PC-3 (cell line): ENCODE results near the gene SIRT2. TPM values are rescaled to one million over a fixed set of nuclear protein-coding genes. Genes with fewer than 3 reads are reported as not detected.
"Not testable (repeated sequence)": the region's sequence is repeated elsewhere in the genome, so short reads cannot be mapped to it uniquely, and the experiment has no call there.

Source experiments
- ATAC-seq: fragments of 200-7000 bp; cut with Tn5 transposase; 2 replicates; pipeline ENCODE4 v1.9.1; 2020; ENCODE audit warnings: mild to moderate bottlenecking, moderate library complexity
- BruUV-seq: library from RNA; stranded (reverse); fragments of 400-500 nt; replicated peaks from 2 replicates; lab custom pipeline; 2021; lab: Mats Ljungman, UMichigan
- CTCF ChIA-PET: fragments of 300-600 bp; sonication (Branson Sonifier 250); formaldehyde crosslinking; loops from one replicate; lab custom pipeline; 2022; ENCODE audit warnings: antibody characterized with exemption; lab: Charles Lee
- POLR2A ChIA-PET: fragments of 300-600 bp; sonication (Branson Sonifier 250); formaldehyde crosslinking; loops from one replicate; lab custom pipeline; 2022; ENCODE audit warnings: antibody characterized with exemption; ENCODE audit not compliant: unreplicated experiment; lab: Charles Lee
- DNase-seq: peaks from one replicate; pipeline ENCODE4 v3.0.0-alpha.2; 2015
- H2AFZ ChIP-seq: fragments of 300-600 bp; sonication (generic); 2 replicates; pipeline ENCODE4 v1.6.0; 2016; ENCODE audit warnings: antibody characterized with exemption, low read length
- H3F3A ChIP-seq: fragments of 300-600 bp; sonication (generic); one replicate; pipeline ENCODE4 v1.6.0; 2017; ENCODE audit warnings: antibody characterized with exemption, low read length, control low read depth, mild to moderate bottlenecking; ENCODE audit not compliant: unreplicated experiment
- H3K27ac ChIP-seq: fragments of 300-600 bp; sonication (generic); 2 replicates; pipeline ENCODE4 v1.5.1; 2016; ENCODE audit warnings: mild to moderate bottlenecking, low read length
- H3K27me3 ChIP-seq: fragments of 300-600 bp; sonication (generic); 2 replicates; pipeline ENCODE4 v1.6.1; 2016; ENCODE audit warnings: low read length, mixed read lengths
- H3K36me3 ChIP-seq: fragments of 300-600 bp; sonication (generic); 2 replicates; pipeline ENCODE4 v1.6.1; 2016; ENCODE audit warnings: low read depth, mixed run types, low read length, mixed read lengths
- H3K4me1 ChIP-seq: fragments of 300-600 bp; sonication (generic); 2 replicates; pipeline ENCODE4 v1.5.1; 2016; ENCODE audit warnings: low read length; ENCODE audit not compliant: insufficient read depth
- H3K4me2 ChIP-seq: fragments of 300-600 bp; sonication (generic); 2 replicates; pipeline ENCODE4 v1.6.0; 2016; ENCODE audit warnings: low read length
- H3K4me3 ChIP-seq: fragments of 300-600 bp; sonication (generic); 2 replicates; pipeline ENCODE4 v1.5.1; 2016; ENCODE audit warnings: mild to moderate bottlenecking, low read length, mixed read lengths
- H3K79me2 ChIP-seq: fragments of 300-600 bp; sonication (generic); 2 replicates; pipeline ENCODE4 v1.6.1; 2017; ENCODE audit warnings: low read length, mixed read lengths
- H3K9ac ChIP-seq: fragments of 300-600 bp; sonication (generic); 2 replicates; pipeline ENCODE4 v1.6.0; 2016; ENCODE audit warnings: mild to moderate bottlenecking, low read length
- H3K9me2 ChIP-seq: fragments of 300-600 bp; sonication (generic); replicated peaks from 2 replicates; pipeline ENCODE4 v1.6.1; 2016; ENCODE audit warnings: mixed run types, low read length, mixed read lengths
- H3K9me3 ChIP-seq: fragments of 300-600 bp; sonication (generic); 2 replicates; pipeline ENCODE4 v1.6.1; 2016; ENCODE audit warnings: low read length, mixed read lengths
- H4K20me1 ChIP-seq: fragments of 300-600 bp; sonication (generic); 2 replicates; pipeline ENCODE4 v1.6.1; 2016; ENCODE audit warnings: low read length, mixed read lengths
- EZH2 ChIP-seq: fragments of 300-600 bp; sonication (generic); IDR thresholded peaks from one replicate; pipeline ENCODE4 v1.6.1; 2017; ENCODE audit warnings: antibody characterized with exemption, mild to moderate bottlenecking, low read length; ENCODE audit not compliant: unreplicated experiment
- EZH2phosphoT487 ChIP-seq: fragments of 300-600 bp; sonication (generic); IDR thresholded peaks from 2 replicates; pipeline ENCODE4 v1.6.1; 2018; ENCODE audit warnings: mild to moderate bottlenecking, antibody characterized with exemption, low read length, borderline replicate concordance
- intact Hi-C: fragments of 100-400 bp; cut with micrococcal nuclease; formaldehyde crosslinking; loops from 2 replicates; pipeline ENCODE4 v1.9.0; 2023
- total RNA-seq: library from RNA; depleted of rRNA; stranded (reverse); fragments of >200 nt; gene quantifications from 2 replicates; pipeline ENCODE4 v1.2.3, GENCODE V29; 2014; rRNA removed
- TF ChIP-seq, protein P1 (sequence below): fragments of 300-600 bp; sonication (generic); conservative IDR thresholded peaks from 2 replicates; pipeline ENCODE4 v1.5.1; 2017; ENCODE audit warnings: antibody characterized with exemption, low read depth, mild to moderate bottlenecking, low read length

SIRT2 gene
- total RNA-seq, 1 experiment from 2014 or later: 37.9 TPM

DNA sequence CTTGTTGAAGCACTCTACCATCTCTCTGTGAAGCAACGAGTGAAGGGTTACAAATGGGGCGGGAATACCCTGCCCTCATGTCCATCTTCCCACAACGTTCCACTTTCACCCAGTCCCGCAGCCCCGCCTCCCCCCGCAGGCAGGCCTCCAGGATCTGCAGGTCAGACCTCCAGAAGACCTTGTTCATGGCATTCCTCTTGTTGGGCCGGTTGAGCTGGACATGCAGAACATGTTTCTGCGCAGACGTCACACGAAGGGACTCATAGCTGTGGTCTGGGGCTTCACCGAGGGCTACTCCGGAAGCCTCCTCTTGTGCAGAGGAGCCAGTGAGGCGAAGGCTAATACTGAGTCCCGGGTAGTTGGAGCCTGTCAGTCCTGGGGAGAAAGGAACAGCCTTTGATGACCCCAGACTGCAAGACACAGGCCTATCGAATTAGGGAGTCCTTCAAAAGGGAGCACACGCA is 68.2 kb downstream of the SIRT2 start:
- no peaks in the 10 kb centered on the region for H3K27me3 ChIP-seq
- H3K9ac ChIP-seq: peak overlapping the region; percentile 91
- no peaks in the 10 kb centered on the region for H3K9me2 ChIP-seq
- peak overlapping the region; percentile 72 for H3K4me3 ChIP-seq
- H3K9me3 ChIP-seq: no peaks in the 10 kb centered on the region
- peak overlapping the region; percentile 99 for H3K27ac ChIP-seq
- POLR2A ChIA-PET: no interaction called here
- peak; percentile 68 for ATAC-seq
- H3K79me2 ChIP-seq: no peaks in the 10 kb centered on the region
- BruUV-seq: TSS peak; percentile 73
- H3K36me3 ChIP-seq: peaks cover 4% of the 10 kb centered on the region; the same call in 1 of the 2 replicates
- H4K20me1 ChIP-seq: no peaks in the 10 kb centered on the region
- no peaks in the 10 kb centered on the region for H3F3A ChIP-seq
- H2AFZ ChIP-seq: peak overlapping the region; percentile 73
- intact Hi-C loops: loop anchor here (5.0 kb wide), 1 partner anchor 34 kb away; no protein-coding TSS in a partner anchor
- CTCF ChIA-PET: no interaction called here
- peaks cover 41% of the 10 kb centered on the region for H3K4me1 ChIP-seq
- TF ChIP-seq EZH2phosphoT487 (no peak), EZH2 (no peak)
- TF ChIP-seq, protein P1, sequence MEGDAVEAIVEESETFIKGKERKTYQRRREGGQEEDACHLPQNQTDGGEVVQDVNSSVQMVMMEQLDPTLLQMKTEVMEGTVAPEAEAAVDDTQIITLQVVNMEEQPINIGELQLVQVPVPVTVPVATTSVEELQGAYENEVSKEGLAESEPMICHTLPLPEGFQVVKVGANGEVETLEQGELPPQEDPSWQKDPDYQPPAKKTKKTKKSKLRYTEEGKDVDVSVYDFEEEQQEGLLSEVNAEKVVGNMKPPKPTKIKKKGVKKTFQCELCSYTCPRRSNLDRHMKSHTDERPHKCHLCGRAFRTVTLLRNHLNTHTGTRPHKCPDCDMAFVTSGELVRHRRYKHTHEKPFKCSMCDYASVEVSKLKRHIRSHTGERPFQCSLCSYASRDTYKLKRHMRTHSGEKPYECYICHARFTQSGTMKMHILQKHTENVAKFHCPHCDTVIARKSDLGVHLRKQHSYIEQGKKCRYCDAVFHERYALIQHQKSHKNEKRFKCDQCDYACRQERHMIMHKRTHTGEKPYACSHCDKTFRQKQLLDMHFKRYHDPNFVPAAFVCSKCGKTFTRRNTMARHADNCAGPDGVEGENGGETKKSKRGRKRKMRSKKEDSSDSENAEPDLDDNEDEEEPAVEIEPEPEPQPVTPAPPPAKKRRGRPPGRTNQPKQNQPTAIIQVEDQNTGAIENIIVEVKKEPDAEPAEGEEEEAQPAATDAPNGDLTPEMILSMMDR: no peak
- H3K4me2 ChIP-seq: peak overlapping the region; percentile 96
- DNase-seq: peak; percentile 91

DNA sequence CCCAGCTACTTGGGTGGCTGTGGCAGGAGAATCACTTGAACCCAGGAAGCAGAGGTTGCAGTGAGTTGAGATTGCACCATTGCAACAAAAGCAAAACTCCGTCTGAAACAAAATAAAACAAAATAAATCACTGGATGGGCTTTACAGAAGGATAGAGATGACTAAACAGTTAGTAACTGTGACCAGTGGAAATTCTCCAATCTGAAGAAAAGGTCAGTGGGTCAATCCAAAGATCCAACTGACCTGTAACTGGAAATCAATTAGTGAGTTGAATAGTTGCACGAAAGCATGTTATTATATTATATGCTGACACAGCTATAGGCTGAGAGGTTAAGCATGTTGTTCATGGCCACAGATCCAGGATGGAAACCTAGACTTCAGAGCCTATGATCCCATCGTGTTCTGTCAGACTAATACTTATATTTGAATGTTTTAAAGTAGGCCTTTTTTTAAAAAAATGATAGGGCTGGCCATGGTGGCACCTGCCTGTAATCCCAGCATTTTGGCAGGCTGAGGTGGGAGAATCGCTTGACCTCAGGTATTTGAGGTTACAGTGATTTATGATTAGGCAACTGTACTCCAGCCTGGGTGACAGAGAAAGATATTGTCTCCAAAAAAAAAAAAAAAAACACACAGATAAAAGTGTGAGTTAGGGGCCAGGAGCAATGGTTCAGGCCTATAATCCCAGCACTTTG is 69.2 kb downstream of the SIRT2 start:
- H3K4me3 ChIP-seq: peak overlapping the region; percentile 72; the same call in 1 of the 2 replicates
- intact Hi-C loops: loop anchor here (5.0 kb wide), 1 partner anchor 33 kb away; no protein-coding TSS in a partner anchor
- BruUV-seq: no TSS peak
- TF ChIP-seq EZH2 (no peak), EZH2phosphoT487 (no peak)
- TF ChIP-seq, protein P1: no peak
- peak overlapping the region; percentile 96 for H3K4me2 ChIP-seq
- H3K9ac ChIP-seq: peak overlapping the region; percentile 91; the same call in 1 of the 2 replicates
- ChIA-PET CTCF (no interaction called here), POLR2A (no interaction called here)
- DNase-seq (peak; percentile 31), ATAC-seq (no peak)
- H3K36me3 ChIP-seq: no peaks in the 10 kb centered on the region
- H3K79me2 ChIP-seq: no peaks in the 10 kb centered on the region
- no peaks in the 10 kb centered on the region for H3K27me3 ChIP-seq
- H3K9me2 ChIP-seq: no peaks in the 10 kb centered on the region
- no peaks in the 10 kb centered on the region for H3F3A ChIP-seq
- H3K9me3 ChIP-seq: no peaks in the 10 kb centered on the region
- H2AFZ ChIP-seq: no peak overlapping the region
- no peaks in the 10 kb centered on the region for H4K20me1 ChIP-seq
- peak overlapping the region; percentile 99 for H3K27ac ChIP-seq
- peaks cover 32% of the 10 kb centered on the region for H3K4me1 ChIP-seq

DNA sequence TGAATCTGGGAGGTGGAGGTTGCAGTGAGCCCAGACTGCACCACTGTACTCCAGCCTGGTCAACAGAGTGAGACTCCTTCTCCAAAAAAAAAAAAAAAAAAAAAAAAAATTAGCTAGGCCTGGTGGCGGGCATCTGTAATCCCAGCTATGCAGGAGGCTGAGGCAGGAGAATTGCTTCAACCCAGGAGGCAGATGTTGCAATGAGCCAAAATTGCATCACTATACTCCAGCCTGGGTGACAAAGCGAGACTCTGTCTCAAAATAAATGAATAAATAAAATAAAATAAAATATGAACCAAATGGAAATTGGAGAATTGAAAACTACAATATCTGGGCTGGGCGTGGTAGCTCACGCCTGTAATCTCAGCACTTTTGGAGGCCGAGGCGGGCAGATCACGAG is 70.2 kb downstream of the SIRT2 start:
- intact Hi-C loops, H3K4me2 ChIP-seq, BruUV-seq: not testable (repeated sequence)

More for the DNA sequence above, 70.2 kb downstream of the SIRT2 start:
- H3K9me3 ChIP-seq, H3K9me2 ChIP-seq, H3K4me3 ChIP-seq, H2AFZ ChIP-seq, CTCF ChIA-PET, POLR2A ChIA-PET, H3K79me2 ChIP-seq, H3K27me3 ChIP-seq, H3K9ac ChIP-seq, ATAC-seq, DNase-seq, H3K27ac ChIP-seq, H3F3A ChIP-seq, H4K20me1 ChIP-seq, H3K36me3 ChIP-seq: not testable (repeated sequence)
- H3K4me1 ChIP-seq: peaks cover 29% of the 10 kb centered on the region

Other genes with a start within 250 kb of the SIRT2 start
- 3.8 and 5.5 TPM in 2 replicates for gene CAPN12, start 155.1 kb downstream of the SIRT2 start, total RNA-seq
- gene LGALS7, start 126.1 kb downstream of the SIRT2 start, total RNA-seq: not detected in 2 replicates
- gene LGALS7B, start 110.4 kb downstream of the SIRT2 start, total RNA-seq: not detected in 2 replicates
- gene LGALS4, start 86.7 kb downstream of the SIRT2 start, total RNA-seq: 0.51 TPM in 1 of 2 replicates, not detected in the other
- 41.8 and 78.9 TPM in 2 replicates for gene ECH1, start 67.8 kb downstream of the SIRT2 start, total RNA-seq
- 315 and 331 TPM in 2 replicates for gene HNRNPL, start 49.6 kb downstream of the SIRT2 start, total RNA-seq
- 1.2 and 3.2 TPM in 2 replicates for gene RINL, start 21.3 kb downstream of the SIRT2 start, total RNA-seq
- gene NFKBIB, start 351 bp upstream of the SIRT2 start, total RNA-seq: 43.7 and 44.9 TPM in 2 replicates
- gene CCER2, start 12.6 kb upstream of the SIRT2 start, total RNA-seq: 0.26 TPM in 1 of 2 replicates, not detected in the other
- gene SARS2, start 31.1 kb upstream of the SIRT2 start, total RNA-seq: 26.7 and 28.3 TPM in 2 replicates
- gene MRPS12, start 31.3 kb upstream of the SIRT2 start, total RNA-seq: 143 and 156 TPM in 2 replicates
- not detected in 2 replicates for gene FBXO17, start 76.1 kb upstream of the SIRT2 start, total RNA-seq
- 7.1 and 16.5 TPM in 2 replicates for gene FBXO27, start 132.9 kb upstream of the SIRT2 start, total RNA-seq
- gene ACP7, start 184.8 kb upstream of the SIRT2 start, total RNA-seq: 3.4 and 5.0 TPM in 2 replicates
- gene PAK4, start 226.2 kb upstream of the SIRT2 start, total RNA-seq: 13.5 and 16.2 TPM in 2 replicates